Activated T-cell treated with anti-CD3 and anti-CD28 coated beads, Interleukin-2, amount 50 U/mL, for 1 hour (primary cell): ENCODE results near the gene ABCA9.

ENCODE experiments used
- DNase-seq: peaks from one replicate; pipeline ENCODE4 v3.0.0-alpha.2; 2020

ABCA9 gene

DNA sequence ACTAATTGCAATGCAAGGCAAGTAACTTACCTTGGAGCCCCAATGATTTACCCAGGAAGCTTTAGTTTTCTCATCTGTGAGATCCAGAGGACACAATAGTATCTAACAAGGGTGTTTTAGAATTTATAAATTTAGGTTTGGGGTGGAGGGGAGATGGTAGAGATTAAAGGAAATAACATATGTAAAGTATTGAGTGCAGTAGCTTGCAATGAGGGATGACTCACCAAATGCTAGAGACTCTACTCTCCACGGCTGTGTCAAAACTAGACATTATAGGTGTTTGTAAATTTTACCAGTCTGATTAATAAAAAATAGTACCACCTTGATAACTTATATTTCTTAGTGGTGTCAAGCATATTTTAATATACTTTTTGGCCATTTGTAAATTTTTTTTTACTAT, 3.7 kb upstream of the ABCA9 start:
- no peak for DNase-seq

DNA sequence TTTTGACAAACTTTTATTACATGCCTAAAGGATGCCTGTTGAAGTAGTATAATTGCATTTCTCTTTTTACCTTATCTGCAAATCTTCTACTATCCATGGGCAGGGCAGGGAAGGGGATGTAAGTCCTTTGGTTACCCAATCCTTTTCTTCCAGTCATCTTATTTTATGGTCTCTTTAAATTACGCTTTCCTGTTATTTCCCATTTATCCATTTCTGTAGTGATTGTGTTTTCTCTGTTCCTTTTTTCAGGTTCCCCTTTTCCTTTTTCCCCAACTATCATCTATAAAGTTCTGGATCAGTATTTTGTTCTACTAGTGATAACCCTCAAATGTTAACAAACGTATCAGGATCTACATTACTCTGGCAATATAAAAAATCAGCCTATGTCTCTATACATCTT, 3.3 kb upstream of the ABCA9 start:
- DNase-seq = no peak

DNA sequence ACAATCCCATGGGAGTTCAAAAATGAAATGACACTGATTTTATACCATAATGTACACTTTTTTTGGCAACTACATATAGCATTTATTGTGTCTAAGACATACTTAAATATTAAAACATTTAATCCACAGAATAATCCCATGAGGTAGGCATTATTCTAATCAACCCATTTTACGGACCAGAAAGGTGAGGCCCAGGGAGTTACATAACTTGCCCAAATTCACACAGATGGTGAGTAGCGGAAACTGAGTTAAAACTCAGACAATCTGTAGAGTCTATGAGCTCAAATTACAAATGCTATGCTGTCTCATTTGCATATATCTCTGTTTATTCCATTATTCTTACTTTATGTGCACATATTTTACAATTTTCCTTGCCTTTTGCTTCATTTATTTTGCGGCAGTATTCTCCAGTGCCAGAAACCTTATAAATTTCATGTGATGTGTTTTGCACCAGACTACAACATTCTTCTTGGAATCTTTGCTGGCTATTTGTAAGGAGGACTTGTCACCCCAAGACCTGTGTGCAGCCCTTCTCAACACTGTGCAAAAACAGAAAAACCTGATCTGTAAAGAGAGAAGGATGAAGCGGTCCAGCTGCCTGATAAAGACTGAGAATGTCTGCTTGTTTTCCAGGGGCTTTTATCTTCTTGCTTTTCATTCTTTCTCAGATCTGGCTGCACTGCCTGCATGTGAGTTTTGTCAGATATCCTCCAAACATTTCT, 2.3 kb upstream of the ABCA9 start:
- DNase-seq = no peak

DNA sequence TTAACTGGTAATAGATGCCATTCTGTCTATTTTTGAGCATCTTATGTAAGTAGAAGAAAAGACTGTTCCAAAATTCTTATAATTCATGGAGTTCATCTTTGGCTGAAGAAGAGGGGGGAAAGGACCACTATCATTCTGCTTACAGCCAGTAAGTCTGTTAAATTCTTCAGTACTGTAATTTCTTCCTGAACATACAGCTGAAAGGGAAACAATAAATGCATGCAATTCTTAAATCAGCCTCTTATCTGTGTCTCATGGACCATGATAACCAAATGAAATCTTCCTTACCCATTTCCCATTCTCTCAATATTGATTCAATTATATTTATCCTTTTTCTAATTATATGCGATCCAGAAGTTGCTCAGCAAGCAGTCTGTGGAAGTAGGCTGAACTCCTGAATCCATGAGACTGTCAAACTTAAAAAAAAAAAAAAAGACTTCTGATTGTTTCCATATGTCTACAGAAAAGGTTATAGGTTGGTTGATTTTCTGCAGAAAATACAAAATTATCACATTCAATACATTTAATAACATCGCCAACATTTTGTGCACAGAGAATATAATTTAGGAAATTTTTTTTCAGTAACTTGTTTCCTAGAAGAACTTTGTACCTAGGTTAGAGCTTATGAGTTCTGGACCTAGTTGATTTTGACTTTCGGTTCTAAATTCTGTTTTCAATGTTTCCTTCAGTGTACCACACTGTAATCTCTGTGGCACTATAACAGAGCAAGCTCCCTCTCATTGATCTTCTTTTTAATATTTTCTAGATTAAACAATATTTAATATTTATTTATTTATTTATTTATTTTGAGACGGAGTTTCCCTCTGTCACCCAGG, 1.2 kb upstream of the ABCA9 start:
- no peak for DNase-seq

DNA sequence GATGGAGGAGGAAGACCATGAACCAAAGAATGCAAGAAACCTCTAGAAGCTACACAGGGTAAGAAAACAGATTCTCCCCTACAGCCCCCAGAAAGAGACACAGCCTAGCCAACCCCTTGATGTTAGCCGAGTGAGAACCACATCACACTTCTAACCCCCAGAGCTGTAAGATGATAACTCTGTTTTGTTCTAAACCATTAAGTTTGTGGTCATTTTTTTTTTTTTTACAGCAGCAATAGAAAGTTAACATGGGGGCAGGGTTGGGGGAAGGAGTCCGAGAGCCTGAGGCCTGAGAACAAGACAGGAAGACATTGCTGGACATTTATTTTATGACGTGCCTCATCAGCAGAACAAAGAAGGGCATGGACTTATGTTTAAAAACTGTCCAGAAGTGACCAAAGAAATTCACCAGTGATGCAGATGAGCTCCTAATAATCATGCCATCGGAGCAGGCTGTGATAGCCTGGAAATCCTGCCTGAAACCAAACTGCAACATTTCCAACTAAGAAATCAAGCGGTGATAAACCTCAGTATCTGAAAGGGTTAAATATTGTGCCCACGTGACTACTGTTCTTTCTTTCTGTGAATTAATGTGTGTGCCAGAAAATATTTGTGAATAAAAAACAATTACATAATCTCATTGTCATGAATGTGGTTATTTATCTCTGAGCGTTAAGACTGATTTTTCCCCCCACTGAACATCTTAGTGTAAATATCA, 1.1 kb downstream of the ABCA9 start:
- no peak for DNase-seq

DNA sequence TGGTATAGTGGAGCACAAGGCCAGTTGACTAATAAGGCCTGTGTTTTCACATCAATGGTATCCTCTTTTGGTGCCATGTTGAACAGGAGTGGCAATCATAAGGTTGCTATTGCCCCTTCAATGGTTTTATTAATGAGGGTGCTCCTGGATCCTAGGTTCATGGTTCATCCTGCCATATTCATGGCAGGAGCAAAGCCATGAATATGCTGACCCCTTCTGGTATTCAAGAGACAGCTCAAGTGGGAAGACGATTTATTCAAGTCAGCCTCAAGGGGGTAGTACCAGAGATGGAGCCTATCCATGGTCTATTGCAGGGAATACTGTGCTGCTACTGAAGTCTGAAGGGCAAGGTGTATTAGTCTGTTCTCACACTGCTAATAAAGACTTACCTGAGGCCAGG, 2.6 kb downstream of the ABCA9 start:
- DNase-seq = no peak

DNA sequence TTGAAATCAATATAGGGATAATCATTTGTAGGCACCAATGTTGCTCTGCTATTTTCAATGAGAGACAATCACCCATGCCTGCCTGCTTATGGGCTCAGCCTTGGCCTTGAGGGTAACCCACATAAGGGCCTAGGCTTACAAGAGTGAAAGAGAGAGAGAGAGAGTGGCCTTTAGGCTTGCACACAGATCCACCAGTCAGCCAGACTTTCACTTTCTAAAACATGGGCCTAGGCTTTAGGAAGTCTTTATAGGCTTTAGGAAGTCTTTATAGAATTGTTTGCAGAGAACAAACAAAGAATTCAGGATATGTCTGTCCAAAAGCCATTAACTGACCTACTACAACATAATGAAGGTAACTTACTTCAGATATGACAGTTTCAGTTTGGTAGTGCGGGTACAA, 3.4 kb downstream of the ABCA9 start:
- no peak for DNase-seq

DNA sequence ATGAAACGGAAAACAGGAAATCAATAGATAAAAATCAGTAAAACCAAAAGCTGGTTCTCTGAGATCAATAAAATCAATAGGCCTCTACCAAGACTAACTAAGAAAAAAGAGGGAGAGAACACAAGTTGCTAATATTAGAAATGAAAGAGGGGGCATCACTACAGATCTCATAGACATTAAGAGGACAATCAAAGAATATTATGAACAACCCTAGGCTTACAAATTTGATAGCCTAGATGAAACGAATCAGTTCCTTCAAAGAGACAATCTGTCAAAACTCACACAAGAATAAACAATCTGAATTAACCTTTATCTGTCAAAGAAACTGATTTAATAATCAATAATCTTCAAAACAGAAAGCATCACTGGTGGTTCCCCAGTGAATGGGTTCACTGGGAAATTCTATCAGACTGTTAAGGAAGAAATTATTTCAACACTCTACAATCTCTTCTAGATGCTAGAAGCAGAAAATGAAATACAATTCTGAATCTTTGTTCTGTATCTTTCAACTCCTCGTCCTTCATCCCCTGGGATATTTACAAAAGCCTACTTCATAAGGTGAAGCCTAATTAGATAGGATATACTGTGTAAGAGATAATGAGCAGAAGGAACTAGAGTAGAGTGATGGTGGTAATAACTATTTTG, 4.4 kb downstream of the ABCA9 start:
- no peak for DNase-seq

DNA sequence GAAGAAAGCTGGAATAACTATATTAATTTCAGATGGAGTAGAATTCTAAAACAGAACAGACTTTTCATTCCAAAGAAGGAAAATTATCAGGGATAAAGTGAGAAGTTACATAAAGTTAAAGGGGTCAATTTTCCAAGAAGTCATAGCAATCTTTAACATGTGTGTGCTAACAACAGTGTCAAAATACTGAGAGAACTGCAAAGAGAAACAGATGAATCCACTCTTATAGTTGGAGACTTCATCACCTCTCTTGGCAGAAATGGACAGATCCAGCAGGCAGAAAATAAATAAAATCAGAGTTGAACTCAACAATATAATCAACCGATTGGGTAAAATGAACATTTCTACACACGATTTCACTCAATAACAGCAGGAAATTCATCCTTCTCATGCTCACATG, 5.4 kb downstream of the ABCA9 start:
- DNase-seq = no peak

DNA sequence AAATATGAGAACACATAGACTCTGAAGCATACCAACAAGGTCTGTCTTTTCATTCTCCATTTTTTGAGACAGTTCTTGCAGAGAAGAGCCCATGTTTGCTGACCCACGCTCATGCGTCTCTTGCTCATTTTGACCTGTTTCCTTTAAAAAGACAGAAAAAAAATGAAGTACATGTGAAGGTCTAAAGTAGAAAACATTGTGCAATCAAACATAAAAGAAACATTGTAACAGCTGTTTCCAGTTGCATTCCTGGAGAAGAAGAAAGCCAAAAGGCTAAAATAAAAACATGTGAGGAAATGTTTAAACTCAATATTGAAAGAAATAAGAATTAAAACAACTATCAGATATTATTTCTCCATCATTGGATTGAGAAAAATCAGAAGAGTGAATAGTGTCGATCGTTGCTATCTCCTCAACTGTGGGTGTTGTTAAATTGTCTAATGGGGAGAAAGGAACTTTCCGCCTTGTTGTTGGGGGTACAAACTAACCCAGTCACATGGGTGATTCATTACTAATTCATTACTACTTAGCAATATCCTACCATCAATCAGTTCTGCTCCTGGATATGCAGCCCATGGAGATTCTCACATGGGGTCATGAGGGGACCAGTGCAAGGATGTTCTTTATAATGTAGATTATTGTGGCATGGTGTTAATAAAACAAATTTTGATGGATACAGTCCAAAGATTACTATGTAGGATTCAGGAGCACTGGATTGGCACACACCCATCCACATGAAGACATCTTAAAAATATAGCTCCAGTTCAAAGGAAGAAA, 9.5 kb downstream of the ABCA9 start:
- DNase-seq = no peak

DNA sequence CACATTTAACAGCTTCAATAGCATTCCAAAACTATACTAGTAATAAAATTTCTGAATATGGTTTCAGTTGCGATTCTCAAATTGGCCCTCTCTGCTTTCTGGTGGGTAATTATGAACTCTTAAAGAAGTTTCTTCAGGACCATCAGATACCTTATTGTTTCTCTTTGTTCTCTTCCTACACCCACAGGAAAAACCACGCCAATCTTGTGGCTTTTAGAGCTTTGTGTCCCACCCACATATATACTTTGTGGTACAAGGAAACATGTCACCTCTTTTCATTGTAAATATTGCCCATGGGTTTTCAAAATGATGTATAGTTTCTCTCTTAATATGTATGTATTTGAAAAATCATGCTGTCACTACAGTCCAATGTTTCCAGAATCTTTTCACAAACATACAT, 12.1 kb downstream of the ABCA9 start:
- no peak for DNase-seq

DNA sequence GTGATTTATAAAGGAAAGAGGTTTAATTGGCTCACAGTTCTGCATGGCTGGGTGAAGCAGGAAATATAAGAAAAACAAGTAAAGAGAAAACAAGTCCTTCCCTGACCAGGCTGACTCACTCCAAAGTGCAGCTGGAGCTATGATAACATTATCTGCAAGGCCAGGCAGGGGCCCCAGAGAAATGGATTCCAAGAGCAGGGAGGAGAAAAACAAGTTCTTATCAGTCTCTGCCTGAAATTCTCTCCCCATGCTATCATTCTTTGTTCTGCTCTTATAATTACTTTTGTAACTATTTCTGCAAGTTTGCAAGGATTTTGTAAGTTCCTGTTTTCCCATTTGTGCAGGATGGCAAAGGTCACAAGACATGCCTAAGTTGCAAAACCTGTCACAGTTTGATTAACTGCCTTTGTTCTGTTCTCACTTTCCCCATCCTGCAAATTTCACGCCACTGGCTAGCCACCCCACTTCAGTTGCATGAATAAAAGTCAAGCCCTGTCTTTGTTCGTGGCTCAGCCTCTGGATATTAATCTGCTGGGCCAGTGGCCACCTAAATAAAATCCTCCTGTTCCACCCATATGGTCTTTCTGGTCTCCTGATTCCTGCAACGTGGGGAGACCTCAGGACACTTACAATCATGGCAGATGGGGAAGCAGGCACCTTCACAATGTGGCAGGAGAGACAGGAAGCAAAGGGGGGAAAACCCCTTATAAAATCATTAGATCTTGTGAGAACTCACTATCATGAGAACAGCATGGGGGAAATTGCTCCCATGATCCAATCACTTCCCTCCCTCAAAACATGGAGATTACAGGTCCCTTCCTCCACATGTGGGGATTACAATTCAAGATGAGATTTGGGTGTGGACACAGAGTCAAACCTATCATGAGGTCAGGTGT, 13.1 kb downstream of the ABCA9 start:
- no peak for DNase-seq

DNA sequence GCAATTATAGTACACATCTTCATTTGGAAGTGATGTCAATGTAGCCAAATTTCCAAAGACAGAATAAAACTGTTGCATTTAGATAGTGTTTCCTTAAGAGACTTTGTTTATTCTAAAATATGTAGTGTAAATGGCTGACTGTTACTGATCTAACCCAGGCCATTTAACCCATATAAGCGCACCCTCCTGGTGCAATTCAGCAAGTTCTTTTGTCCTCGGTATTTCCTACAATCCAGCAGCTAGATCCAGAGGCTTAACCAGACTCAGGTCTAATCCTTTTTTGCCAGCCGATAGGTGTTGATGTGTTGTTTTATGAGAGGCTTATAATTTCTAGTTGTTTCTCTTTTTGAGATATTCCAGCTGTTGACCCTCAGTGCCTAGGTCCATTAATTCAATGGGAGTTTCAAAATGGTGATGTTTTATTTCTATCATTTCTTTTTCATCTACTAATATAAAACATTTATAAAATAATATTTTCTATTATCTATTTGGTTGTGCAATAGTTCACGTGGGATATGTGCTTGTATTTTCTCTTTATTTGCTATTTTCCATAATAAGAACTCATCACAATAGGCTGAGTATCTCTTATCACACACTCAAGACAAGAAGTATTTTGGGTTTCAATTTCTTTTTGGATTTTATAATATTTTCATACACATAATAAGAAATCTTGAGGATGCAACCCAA, 14.5 kb downstream of the ABCA9 start:
- no peak for DNase-seq

DNA sequence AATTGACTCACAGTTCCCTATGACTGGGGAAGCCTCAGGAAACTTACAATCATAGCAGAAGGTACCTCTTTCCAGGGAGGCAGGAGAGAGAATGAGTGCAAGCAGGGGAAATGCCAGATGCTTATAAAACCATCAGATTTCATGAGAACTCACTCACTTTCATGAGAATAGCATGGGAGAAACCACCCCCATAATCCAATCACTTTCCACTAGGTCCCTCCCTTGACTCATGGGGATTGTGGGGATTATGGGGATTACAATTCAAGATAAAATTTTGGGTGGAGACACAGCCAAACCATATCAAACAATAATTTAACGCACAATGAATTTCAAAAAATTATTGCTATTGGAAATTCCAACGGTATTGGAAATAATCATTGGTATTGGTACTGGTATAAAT, 15.1 kb downstream of the ABCA9 start:
- DNase-seq = no peak

DNA sequence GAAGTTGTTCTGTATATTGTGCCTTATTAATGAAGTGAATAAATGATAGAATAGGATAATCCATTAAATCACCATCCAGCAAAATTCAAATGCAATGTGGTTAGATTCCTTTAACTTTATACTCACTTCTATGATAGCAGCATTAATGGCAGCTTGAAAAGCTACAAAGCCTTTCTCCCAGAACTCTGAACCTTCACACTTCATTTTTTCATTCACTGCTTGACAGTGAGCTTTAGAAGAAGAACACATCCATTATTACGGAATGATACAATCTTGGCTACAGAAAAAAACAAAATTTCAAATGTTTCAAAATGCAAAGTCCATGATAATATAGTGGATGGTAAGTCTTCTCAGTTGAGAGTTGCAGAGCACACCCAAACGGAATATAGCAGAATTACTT, 16.4 kb downstream of the ABCA9 start:
- DNase-seq = no peak

DNA sequence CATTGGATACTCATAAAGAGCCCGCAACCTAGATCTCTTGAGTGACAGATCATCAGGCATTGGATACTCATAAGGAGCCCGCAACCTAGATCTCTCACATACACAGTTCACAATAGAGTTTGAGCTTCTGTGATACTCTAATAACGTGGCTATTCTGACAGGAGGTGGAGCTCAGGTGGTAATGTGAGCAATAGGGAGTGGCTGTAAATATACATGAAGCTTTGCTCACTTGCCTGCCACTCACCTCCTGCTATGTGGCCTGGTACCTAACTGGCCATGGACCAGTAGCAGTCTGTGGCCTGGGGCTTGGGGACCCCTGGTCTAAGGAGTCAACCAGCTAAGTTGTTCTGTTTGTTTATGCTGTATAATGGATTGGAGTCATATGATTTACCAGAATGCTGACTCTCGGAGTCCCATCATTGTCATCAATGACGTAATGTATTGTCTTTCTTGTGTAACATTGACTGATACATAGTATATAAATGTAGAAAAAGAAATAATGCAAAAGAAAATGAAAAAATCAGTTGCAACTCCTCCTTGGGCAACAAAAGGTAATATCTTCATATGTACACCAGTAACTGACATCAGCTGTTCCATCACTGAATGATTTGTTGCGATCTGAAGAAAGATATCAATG, 17.5 kb downstream of the ABCA9 start:
- DNase-seq = no peak

DNA sequence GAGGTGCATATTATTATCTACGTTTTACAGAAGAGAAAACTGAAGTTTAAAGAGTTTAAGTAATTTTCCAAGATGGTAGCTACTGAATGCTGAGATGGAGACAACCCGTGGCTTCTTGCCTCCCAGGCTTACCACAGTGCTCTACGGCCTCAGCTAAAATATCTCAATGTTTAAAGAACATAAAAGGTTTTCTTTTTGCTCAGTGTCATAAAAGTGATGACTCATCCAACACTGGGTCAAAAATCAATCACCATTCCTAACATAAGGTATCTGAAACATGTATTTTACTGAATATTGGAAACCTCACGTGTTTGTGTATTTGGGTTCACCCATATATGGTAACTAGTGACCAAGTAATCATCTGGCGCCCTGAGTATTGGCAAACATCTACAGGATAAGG, 18.4 kb downstream of the ABCA9 start:
- no peak for DNase-seq

DNA sequence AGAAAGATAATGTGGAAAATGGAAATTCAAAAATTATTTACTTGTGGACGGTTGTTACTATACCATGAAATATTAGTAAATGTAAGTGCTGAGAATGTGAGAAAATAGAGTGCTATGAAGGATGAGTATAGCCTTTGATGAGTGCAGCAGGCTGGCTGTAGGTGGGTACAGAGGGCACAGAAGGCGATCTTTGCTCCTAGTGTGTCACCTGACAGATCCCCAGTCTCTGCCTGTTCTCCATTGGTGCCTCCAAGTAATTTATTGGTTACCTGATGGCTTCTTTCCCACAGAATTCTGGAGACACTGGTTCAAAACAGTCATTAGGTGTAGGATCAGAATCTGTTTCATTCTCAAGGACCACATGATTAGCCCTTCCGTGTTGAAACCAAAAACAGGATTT, 28.9 kb downstream of the ABCA9 start:
- no peak for DNase-seq

DNA sequence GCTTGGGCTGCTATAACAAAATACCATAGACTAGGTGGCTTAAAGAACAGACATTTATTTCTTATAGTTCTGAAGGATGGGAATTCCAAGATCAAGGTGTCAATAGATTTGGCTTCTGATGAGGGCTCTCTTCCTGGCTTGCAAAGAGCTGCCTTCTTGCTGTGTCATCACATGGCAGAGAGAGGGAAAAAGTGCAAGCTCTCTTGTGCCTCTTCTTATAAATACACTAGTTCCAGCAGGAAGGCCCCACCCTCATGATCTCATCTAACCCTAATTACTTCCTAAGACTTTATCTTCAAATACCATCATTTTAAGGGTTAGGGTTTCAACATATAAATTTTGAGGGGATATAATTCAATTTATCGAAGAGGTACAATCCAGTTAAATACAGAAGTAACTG, 30.6 kb downstream of the ABCA9 start:
- no peak for DNase-seq

DNA sequence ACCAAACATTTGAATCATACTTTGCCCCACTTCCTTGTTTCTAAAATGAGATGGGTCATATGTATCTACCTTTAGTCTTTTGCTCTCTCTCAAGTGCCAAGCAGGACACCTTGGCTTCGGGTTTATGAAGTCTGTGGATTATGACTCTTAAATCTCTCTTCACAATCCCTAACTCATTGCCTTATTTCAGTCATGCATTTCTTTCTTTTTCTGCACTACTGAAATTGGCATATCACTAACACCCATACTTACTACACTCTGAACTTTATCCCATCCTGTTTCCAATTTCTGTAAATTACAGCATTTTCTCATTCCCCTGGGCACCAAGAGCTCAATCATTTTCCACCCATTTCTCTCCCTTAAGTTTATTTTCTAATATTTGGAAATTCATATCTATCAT, 42.0 kb downstream of the ABCA9 start:
- no peak for DNase-seq
